Suprapubic skin (tissue), 4 donors: ENCODE data around the gene NINL.
"Not testable (repeated sequence)": the region's sequence is repeated elsewhere in the genome, so short reads cannot be mapped to it uniquely, and the experiment has no call there.

ENCODE experiments used
- CTCF ChIP-seq, 2 donors: fragments of 200-600 bp in 1 of 2; fragments of 450-650 bp in 1 of 2; sonication (generic) in 1 of 2; IDR thresholded peaks; one replicate each; pipeline ENCODE4 v1.5.1; 2016 to 2019; ENCODE audit warnings: antibody characterized with exemption in 2 of 2, mild to moderate bottlenecking in 1 of 2, moderate library complexity in 1 of 2
- EP300 ChIP-seq: sonication (generic); formaldehyde crosslinking; IDR thresholded peaks from one replicate; pipeline ENCODE4 v1.6.1; 2017; ENCODE audit warnings: antibody characterized with exemption
- POLR2A ChIP-seq, 2 donors: fragments of 450-650 bp; IDR thresholded peaks; one replicate each; pipeline ENCODE4 v1.6.1; 2017; ENCODE audit warnings: antibody characterized with exemption in 2 of 2, mild to moderate bottlenecking in 2 of 2, moderate library complexity in 2 of 2
- POLR2AphosphoS5 ChIP-seq, 3 donors: sonication (generic); formaldehyde crosslinking; IDR thresholded peaks; one replicate each; pipeline ENCODE4 v1.6.1; 2017; ENCODE audit warnings: antibody characterized with exemption in 3 of 3

GRCh38 chr20:25561771-25562170 lies 23.6 kb downstream of the NINL start:
- TF ChIP-seq CTCF (IDR thresholded peaks at IDR 0.05); POLR2A (IDR thresholded peaks at IDR 0.05); POLR2AphosphoS5 (IDR thresholded peaks at IDR 0.05); EP300: not testable (repeated sequence)
